GM19351 (cell line): Measurements from ENCODE around the gene LAMB4.

Source experiments
- ATAC-seq: cut with Tn5 transposase; IDR thresholded peaks from one replicate; pipeline ENCODE4 v1.9.1; 2021; ENCODE audit warnings: mild to moderate bottlenecking, moderate library complexity; ENCODE audit not compliant: unreplicated experiment

Gene LAMB4

DNA sequence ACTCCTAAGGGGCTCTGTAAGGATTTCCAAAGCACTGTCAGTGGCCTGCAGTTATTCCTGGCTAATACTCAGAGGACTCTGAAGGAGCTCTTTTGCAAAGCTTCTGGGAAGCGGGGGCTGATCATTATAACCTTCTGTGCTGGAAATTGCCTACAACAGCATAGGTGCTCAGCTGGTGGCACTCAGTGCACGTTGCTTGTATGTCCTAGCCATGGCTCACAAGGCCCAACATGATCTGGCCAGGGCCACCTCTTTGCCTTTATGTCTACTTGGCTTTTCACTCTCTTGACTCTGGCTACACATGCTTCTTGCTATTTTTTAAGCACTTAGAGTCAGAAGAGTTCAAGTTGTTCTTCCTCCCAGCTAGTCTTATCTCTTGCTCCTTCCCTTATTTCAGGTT, 17.5 kb downstream of the LAMB4 start:
- no peak for ATAC-seq

DNA sequence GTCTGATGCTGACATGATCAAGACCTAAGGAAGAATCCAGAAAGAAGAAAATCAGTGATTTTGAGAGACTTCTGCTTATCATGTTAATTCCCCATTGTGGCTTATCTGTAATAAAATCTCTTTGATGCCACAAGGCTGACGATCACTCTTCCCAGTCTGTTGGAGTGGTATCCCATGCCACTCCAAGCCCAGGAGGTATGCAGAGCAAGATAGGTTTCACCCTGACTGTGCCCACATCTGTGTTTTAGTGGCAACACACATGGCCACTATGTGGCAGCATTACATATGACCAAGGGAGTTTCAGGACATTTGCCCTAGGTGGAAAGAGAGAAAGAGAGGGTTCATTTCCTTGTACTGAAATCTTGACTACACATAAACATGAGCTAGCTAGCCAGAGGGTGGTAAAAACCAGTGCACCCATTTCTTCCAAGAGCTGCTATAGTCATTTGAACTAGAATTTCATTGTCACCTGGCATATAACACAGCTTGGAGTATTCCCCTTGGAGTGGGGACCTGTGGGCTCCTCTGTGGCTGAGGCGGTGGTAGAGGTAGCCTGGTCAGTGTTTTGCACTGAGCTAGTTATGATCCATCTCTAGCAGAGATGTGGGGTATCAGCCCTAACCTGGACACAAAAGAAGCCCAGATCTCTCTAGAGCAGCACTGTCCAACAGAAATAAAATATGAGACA, 20.8 kb downstream of the LAMB4 start:
- no peak for ATAC-seq

DNA sequence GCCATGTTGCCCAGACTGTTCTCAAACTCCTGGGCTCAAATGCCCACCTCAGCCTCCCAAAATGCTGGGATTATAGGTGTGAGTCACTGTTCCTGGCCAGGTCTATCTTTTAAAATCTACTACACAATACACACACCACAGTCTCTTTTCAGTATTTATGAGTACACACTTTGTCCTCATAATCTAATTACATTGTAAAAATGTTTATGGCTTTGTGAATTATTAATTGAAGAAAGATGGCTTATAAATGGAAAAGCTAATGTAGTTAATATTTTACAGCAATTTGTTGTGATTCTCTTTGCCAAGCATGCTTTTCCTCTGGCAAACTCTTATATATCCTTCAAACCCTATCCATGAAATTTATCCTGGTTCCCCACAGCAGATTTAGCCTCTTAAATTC, 22.0 kb downstream of the LAMB4 start:
- no peak for ATAC-seq

DNA sequence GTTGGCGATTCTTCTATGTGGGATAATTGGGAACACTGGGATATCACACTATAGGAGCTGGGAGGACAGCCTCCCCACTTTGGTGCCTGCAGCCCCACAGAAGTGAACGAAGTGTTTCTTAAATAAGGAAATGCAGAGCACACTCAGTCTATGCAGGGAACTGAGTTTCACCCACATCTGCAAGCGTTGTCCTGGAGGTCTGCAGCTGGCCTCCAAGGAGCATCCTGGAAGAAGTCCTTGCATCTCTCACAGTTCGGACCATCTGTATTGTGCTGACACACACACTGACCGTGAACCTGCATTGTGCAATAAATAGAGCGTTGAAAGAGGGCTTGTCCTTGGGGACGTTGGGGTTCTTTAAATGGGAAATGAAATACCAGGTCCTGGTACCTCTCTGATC, 25.8 kb downstream of the LAMB4 start:
- no peak for ATAC-seq

DNA sequence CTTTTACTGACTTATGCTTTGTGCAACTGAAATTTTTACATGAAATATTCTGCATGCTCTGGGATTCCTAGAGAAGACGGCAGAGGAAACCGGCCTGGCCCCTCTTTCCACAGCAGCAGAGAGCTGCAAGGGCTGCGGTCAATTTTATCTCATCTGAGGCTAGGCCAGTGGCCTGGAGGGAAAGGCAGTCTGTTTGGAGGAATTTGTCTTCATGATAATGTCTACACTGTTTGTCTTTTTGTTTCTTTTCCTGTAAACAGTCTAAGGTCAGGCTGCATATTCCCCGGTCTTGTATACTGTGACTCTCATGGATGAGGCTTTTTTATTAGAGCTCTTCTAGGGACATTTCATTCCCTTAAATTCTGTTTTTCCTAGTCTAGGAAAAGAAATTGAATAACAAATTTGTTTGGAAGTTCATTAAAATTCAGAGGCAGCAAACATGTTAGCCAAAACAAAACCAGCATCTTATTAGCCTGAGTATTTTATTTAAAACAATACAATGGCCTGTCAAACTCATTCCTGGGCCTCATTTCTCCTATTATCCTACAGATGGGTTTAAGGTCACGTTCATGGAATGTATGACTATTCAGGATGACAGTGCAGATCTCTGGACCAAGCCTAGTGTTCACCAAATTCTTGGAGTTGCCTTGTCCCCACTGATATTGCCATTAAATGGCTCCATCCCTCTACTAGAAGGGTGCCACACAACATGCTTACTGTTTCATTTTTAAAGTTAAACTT, 26.4 kb downstream of the LAMB4 start:
- no peak for ATAC-seq

DNA sequence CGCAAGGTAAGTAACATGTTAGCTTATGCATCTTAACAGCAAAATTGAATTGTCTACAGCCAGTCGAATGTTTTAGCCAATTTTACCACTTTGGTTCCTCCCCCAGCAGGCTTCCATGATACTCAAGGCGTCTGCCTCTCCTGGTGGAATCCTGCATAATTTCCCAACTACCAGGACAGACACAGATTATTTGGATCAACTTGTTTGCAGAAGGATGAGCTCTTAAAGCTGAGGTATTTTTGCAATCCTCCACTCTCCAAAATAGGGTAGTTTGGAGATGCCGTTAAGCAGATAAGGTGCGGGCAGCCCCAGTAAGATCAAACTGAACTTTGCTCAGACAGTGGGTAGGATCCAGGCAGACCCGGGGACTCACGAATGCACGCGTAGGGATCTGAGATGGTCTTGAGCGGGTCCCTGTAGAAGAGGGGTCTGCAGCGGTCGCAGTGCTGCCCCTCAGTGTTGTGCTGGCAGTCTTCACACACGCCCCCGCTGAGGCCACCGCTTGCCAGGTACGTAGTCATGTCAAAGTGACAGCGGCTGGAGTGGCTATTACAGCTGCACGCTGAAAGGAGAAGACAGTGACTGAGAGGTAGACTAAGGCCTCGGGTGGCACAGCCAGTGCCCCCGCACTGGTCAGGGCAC, 27.4 kb downstream of the LAMB4 start:
- ATAC-seq = no peak

DNA sequence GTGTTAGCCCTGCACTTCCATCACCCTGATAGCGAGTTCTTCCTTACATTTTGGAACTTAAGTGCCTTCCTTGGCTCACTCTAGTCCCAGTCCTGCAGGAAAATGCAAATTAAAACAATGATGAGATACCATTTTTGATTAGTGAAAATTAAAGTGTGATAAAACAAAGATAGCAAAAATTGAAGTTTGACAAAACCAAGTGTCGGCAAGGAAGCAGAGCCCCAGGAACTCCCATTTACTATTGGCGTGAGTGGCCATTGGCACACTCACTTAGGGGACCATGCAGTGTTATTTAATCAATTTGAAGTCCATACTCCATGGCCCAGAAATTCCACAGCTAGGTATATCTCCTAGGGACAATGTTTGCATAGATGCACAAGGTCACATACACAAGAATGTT, 28.4 kb downstream of the LAMB4 start:
- ATAC-seq = no peak

DNA sequence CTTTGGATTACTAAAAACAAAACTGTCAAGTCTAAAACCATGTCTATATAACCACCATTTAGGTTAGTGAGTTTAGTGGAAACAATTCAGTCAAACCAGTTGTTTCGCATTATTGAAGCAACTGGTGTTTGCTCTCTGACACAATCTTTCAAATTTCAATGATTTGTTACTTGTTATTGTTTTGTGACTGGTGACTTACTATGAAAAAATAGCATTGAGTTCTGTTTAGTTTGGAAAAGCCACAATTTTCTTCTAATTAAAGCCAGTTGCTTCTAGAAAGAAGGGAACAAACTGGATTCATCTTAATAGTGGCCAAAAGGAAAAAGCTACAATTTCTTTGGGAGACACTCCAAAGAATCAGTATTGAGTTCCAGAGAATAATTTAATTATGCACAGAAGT, 30.4 kb downstream of the LAMB4 start:
- no peak for ATAC-seq

DNA sequence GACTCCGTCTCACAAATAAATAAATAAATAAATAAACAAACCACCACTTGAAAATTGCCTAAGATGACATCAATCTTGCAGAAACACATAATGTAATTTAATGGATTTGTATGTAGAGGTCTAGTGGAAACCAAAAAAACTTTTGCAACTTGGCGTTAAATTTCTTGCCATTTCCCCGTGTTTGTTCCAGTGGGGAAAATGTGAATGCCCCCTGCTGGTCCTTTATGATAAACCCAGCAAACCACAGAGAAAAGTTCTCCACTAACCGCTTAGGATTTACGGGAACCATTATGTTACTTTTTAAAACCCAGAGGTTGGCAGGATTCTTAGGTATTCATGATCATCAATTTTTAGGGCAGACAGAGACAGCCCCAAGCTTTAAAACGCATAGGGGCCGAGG, 32.5 kb downstream of the LAMB4 start:
- ATAC-seq = no peak

DNA sequence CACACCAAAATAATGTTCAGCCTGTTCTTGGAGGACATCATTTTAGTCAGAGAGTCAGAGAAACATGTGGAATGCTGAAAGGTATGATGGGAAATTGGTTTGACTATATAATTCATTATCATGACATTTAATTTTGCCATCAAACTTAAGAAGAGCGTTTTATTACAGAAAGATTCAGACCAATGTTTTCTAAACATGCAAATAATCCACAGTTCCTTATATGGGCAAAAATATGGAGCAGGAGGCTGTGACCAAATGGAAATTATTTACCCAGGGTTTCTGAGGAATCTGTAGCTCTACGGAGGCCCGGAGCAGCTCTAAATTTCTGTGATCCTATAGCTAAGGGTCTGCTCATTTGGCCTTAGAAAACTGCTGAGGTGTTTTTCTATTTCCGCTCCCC, 33.2 kb downstream of the LAMB4 start:
- ATAC-seq = no peak

DNA sequence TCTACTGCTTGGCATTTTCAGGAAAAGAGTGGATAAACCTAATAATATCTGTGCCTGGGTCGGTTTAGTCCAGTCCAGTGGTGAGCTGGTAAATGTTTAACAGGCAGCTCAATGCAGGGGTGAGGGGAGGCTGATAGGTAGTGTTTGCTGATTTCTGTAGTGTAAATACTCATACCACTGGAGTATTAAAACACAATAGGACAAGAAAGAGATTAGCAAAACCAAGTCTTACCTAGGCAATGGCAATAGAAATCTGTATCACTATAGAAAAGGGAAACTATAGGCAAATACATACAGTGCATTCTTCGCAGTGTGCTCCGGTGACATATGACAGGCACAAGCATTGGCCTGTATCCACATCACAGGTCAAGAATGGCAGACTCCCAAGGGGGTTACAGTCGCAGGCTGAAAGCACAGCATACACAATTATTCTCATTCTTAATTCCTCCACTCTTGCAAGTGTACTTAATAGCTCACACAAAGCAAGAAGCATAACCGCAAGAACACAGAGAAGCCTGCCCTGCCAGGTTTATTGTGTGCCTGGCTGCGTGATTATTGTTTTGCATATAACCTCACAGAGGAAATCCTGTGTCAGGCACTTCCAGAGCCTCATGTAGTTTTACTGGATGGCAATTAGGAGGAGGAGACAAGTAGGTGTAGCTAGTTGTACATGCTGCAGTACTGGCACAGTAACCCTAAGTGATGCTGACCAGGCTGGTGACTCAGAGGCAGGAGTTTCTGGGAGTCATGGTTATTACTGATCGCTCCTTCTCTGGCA, 35.0 kb downstream of the LAMB4 start:
- ATAC-seq = no peak

DNA sequence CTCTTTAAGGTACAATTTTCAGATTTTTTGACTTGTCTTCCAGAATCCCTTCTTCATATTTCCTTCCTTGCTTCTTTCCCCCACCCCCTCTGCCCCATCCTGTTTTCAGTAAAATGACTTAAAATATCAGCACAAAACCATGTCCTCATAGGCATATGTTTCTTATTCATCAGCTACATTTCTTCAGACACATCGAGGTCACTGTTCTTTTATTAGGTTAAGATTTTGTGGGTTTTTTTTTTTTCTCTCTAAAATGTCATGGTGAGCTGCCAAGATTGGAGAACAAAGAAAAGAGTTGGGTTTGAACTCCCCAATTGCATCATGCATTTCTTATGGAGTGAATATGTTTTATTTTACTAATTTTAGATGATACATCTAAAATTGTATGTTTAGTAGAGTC, 35.8 kb downstream of the LAMB4 start:
- ATAC-seq = no peak

DNA sequence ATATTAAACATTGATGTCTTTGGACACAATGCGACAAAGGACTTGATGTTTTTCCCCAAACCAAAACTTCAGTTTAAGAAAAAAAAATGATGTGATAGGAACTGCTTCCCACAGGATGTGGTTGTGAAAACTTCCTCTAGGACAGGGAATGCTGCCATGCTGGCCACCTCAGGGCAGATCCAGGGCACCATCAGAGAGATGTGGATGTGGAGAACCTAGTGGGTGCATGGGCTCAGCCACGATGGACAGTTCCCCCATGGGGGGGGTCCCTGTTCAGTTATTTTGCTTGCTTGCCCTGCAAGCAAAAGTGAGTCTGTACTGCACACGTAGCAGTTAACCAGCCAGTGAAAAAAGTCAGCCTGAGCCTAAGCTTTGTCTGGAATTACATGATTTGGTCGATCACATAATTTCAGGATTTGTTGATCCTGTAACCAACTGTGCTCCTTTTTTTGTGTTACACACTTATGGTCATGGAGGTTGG, 36.3 kb downstream of the LAMB4 start:
- no peak for ATAC-seq

DNA sequence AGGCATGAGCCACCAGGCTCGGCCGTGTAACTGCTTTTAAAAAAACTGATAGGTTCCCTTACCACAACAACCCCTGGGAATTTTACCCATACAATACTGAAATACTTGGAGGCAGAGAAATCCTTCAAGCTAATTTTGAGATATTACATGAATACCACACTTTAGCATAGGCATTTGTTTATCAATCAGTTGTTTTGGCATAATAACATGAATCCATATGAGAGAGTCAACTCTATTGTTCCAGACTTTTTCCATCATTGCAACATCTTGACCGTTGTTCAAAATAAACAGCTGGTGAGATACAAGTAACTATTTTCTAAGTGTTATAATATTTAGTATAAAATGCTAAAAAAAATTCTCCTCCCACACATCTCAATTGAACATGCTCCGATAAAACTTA, 36.8 kb downstream of the LAMB4 start:
- no peak for ATAC-seq

DNA sequence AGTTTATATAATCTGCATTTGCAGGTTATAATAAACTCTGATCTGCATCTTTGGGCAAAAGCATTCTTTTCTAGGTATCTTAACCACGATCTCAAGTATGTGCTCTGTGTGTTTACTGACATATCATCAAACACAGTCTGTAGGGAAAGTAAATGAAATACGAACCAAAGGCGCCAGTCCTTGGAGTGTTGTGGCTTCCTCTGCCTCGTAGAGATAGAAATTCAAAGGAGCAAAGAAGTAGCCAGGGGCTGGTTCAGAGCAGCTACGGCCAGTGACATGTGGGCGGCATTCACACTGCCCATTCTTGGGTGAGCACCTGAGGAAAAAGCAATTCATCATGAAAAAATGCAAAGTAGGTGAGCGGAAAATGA, 38.7 kb downstream of the LAMB4 start:
- ATAC-seq = no peak

DNA sequence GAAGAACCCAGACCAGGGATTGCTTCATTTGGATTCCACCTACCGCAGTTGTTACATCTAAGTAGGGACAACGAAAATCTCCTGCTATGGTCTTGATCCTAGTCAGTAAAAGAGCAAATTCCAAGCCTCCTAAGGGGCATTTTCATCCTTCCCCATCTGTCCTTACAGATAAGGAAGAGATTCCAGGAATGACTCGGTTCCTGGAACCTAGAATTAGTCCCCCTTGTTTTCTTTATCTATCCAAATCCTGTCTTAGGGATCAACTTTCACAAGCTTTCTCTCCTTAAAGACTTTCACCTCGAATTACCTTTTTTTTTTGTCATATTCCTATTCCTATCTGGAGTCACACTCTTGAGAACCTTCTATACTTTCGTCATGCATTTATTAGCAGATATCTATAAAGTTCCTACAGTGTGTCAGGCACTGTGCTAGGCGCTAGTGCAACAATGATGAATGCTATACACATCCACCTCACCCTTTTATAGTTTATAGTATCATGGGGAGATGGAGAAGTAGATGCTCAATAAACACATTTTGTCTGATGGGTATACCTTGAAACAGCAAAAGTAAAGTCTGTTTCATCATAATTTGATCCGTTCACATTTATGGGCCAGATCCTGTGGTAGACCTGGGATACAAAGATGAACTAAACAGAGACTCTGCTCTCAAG, 39.2 kb downstream of the LAMB4 start:
- no peak for ATAC-seq

DNA sequence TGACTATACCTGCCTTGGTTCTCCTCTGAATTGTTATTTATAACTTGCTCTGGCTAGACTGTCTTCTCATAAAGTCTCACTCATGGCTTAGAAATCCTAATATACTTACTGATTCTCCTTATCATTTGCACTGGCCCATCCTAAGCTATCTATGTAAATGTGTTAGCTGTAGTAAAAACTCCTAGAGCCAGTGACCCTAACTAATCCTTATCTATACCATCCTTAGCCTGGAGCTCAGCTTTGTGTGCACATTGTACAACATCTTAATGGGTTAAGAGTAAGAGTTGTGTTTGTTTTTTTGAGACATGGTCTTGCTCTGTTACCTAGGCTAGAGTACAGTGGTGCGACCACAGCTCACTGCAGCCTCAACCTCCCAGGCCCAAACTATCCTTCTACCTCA, 40.8 kb downstream of the LAMB4 start:
- no peak for ATAC-seq

DNA sequence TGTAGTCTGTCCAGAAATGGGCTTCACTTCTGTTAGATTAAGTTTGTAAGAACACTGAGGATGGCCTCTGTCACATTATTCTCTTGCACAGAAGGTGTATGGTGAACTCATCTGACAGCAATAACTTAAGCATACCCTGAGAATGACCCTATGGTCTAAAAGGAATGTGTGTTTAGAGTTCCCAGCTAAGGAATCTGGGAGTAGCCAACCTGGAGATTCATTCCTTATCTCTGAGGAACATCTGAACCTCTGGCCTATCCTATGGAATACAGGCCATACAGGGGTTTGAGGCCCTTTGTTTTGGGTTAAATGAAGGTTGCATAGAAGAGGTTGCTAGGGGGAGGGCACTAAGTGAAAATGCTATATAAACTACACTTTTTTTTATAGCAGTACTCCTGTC, 41.4 kb downstream of the LAMB4 start:
- ATAC-seq = no peak

DNA sequence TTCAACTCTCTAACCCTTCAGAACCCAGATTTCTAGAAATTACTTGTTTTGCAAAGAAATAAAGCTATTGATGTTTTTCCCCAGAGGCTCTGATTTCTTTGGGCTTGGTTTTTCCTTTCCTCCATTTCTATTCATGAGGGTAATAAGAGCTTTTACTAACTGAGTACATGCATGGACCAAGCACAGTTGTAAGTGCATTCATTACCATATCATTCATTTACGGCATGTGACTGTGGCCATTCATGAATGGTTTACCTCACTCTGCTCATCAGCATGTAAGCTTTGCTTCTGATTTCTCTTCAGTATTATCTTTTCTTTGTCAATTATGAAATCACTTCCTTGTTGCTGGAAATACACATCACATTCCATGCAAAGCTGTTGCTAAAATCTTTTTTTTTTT, 42.4 kb downstream of the LAMB4 start:
- no peak for ATAC-seq

DNA sequence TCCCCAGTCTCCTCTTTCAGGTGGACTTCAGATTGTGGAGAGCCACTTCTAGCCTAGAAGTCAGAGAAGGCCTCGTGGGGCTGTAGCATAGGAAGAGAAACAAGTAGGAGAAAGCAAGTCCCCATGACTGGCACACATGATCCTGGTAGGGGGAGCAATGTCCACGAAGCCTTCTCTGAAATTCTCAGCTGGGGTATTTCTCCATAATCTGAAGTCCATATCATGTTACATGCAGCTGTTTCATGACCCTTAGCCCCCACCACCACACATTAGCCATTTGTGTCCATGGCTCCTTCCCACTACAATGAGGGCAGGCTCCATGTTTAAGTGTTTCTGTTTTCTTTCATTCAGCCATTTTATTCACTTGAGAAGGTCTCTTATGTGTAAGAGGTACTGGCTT, 43.2 kb downstream of the LAMB4 start:
- ATAC-seq = no peak

DNA sequence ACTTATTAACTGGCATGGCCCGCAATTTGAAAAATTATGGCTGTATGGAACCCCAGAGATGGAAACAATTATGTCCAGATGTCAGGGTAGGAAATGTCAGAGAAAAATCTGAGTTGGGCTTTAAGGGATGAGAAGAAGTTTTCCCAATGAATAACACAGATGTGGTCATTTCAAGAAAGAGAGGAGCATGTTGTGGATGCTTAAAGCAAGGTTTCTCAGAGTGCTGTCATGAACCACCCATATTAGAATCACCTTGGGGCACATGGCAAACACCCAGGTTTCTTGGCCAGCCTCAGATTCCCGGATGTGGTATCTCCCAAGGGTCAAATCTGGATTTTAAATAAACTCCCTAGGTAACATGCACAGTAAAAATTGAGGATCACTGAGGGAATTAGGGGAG, 43.6 kb downstream of the LAMB4 start:
- ATAC-seq = no peak
